ENCODE data around the gene PLCB3. TPM values are rescaled to one million over a fixed set of nuclear protein-coding genes. Genes with fewer than 3 reads are reported as not detected.

PLCB3 gene
- total RNA-seq, 1 experiment from 2014 or later, result 69.0 TPM

DNA sequence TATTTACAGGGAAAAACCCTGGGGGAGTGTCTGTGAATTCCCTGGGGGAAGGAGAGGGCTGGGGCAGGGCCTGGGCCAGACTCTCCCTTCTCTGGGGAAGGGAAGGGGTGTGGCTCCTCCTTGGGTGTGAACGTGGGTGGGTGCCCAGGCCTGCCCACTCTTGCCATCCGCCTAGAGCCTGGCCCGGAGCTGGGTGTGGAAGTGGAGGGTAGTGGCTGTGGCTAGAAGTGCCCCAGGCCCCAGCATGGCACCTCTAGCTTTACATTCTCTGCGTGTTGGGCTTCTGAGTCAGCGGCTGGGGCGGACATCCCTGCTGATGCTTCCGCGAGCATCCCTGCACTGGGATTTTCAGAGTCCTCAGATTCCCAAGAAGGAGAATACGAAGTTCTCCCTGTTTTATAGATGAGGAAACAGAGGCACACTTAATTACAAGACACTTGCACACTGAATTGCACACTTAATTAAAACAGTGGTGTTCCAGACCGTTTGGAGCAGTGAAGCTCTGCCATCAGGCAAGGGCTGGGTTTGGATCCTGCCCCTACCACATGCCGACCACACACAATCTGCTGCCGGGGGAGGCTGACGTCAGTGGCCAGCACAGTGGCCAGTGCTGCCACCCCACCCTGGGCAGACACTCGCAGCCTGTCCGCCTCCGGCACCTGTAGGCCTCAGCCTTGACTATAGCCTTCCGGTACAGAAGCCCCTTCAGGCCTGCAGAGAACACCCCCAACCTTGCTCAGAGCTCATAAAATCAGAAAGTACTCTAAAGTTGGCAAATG lies 25.5 kb downstream of the PLCB3 start:
- ChIA-PET POLR2A (ENCODE audit: unreplicated experiment) (interaction anchor here (0.6 to 1.1 kb wide), 2 partner anchors 31 to 784 kb away, joined by 6 to 18 read pairs; no protein-coding TSS in a partner anchor), CTCF (interaction anchor here (0.6 to 1.1 kb wide), 5 partner anchors 8 to 541 kb away, joined by 3 to 8 read pairs (median 3); partner anchors contain the start of gene BAD)
- no peaks in the 10 kb centered on the region for H3K9me3 ChIP-seq (ENCODE audit: low read length)
- peak; percentile 97 for ATAC-seq
- H3K9ac ChIP-seq (ENCODE audit: low read length), result no peak overlapping the region
- no peak overlapping the region for H3K4me3 ChIP-seq (ENCODE audit: low read length)
- H3K9me2 ChIP-seq (replicated peaks; ENCODE audit: low read length), result no peaks in the 10 kb centered on the region
- DNase-seq, result peak; percentile 91
- H3K4me1 ChIP-seq (ENCODE audit: insufficient read depth, low read length), result peaks cover 21% of the 10 kb centered on the region
- no peaks in the 10 kb centered on the region for H3F3A ChIP-seq (ENCODE audit: low read length, unreplicated experiment)
- H3K79me2 ChIP-seq (ENCODE audit: low read length), result 0 out of 2 replicates have a peak, but pooled peaks cover 9% of the 10 kb centered on the region
- BruUV-seq (replicated peaks), result no TSS peak
- no peaks in the 10 kb centered on the region for H4K20me1 ChIP-seq (ENCODE audit: low read length)
- H3K4me2 ChIP-seq (ENCODE audit: low read length), result peak overlapping the region; percentile 28
- H3K27me3 ChIP-seq (ENCODE audit: low read length), result no peaks in the 10 kb centered on the region
- peak overlapping the region; percentile 32 for H3K27ac ChIP-seq (ENCODE audit: low read length)
- intact Hi-C loops (cut with micrococcal nuclease), result loop anchor here (2.0 kb wide), 1 partner anchor 24 kb away; the partner anchor contains the start of gene CATSPERZ
- TF ChIP-seq EZH2phosphoT487 (IDR thresholded peaks at IDR 0.05; ENCODE audit: borderline replicate concordance, low read length) (no peak), CTCF (conservative IDR thresholded peaks at IDR 0.05; ENCODE audit: low read depth, low read length) (no peak), EZH2 (IDR thresholded peaks at IDR 0.05; ENCODE audit: low read length, unreplicated experiment) (no peak)
- peak overlapping the region; percentile 22; the same call in 1 of the 2 replicates for H2AFZ ChIP-seq (ENCODE audit: low read length)
- peaks cover 8% of the 10 kb centered on the region for H3K36me3 ChIP-seq (ENCODE audit: low read depth, low read length)

GRCh38 chr11:64278576-64279190 lies 27.4 kb downstream of the PLCB3 start:
- peaks cover 8% of the 10 kb centered on the region for H3K36me3 ChIP-seq (ENCODE audit: low read depth, low read length)
- TF ChIP-seq CTCF (conservative IDR thresholded peaks at IDR 0.05; ENCODE audit: low read depth, low read length), result no peak
- DNase-seq, result no peak
- ChIA-PET CTCF (no interaction called here), POLR2A (ENCODE audit: unreplicated experiment) (interaction anchor here (0.5 to 0.7 kb wide), 2 partner anchors 8 to 31 kb away, joined by 3 to 5 read pairs; no protein-coding TSS in a partner anchor)
- ATAC-seq, result no peak
- no TSS peak for BruUV-seq (replicated peaks)
- H3K9ac ChIP-seq (ENCODE audit: low read length), result no peak overlapping the region
- H3K79me2 ChIP-seq (ENCODE audit: low read length), result peaks cover 9% of the 10 kb centered on the region
- intact Hi-C loops (cut with micrococcal nuclease), result no loop called here
- no peak overlapping the region for H3K4me2 ChIP-seq (ENCODE audit: low read length)
- peaks cover 27% of the 10 kb centered on the region for H3K4me1 ChIP-seq (ENCODE audit: insufficient read depth, low read length)
- H3K4me3 ChIP-seq (ENCODE audit: low read length), result no peak overlapping the region
- H4K20me1 ChIP-seq (ENCODE audit: low read length), result no peaks in the 10 kb centered on the region
- no peak overlapping the region for H3K27ac ChIP-seq (ENCODE audit: low read length)
- no peaks in the 10 kb centered on the region for H3K9me3 ChIP-seq (ENCODE audit: low read length)
- H3K27me3 ChIP-seq (ENCODE audit: low read length), result no peaks in the 10 kb centered on the region
- H3F3A ChIP-seq (ENCODE audit: low read length, unreplicated experiment), result no peaks in the 10 kb centered on the region
- H2AFZ ChIP-seq (ENCODE audit: low read length), result no peak overlapping the region
- no peaks in the 10 kb centered on the region for H3K9me2 ChIP-seq (replicated peaks; ENCODE audit: low read length)
